Kidney (tissue), 14 donors: Measurements from ENCODE around the gene CACNA1H. TPM values are rescaled to one million over a fixed set of nuclear protein-coding genes. Genes with fewer than 3 reads are reported as not detected.
A peak's percentile ranks its signal among the peaks of the same experiment; 100 is the strongest.

Source experiments
- DNase-seq, 5 donors: peaks; one replicate each; pipeline ENCODE4 v3.0.0-alpha.2; 2013 to 2020
- FAIRE-seq: peaks from 2 replicates; lab custom pipeline; 2012; peaks lifted over from hg19 to GRCh38; lab: Jason Lieb, UNC
- H3K27ac ChIP-seq, 2 donors: one replicate each; pipeline ENCODE4 v1.7.0; 2013; ENCODE audit warnings: low read depth in 2 of 2, low read length in 2 of 2, inconsistent platforms in 1 of 2
- H3K27me3 ChIP-seq: one replicate; pipeline ENCODE4 v1.7.1; 2013; ENCODE audit warnings: low read length, inconsistent platforms; ENCODE audit not compliant: control insufficient read depth, insufficient read depth
- H3K36me3 ChIP-seq, 3 donors: one replicate each; pipeline versions ENCODE4 v1.7.0 to v1.7.1; 2013; ENCODE audit warnings: low read length in 3 of 3, control low read depth in 1 of 3, inconsistent platforms in 1 of 3; ENCODE audit not compliant: insufficient read depth in 3 of 3, control insufficient read depth in 2 of 3
- H3K4me1 ChIP-seq, 3 donors: one replicate each; pipeline versions ENCODE4 v1.7.0 to v1.7.1; 2013; ENCODE audit warnings: low read length in 3 of 3, inconsistent platforms in 1 of 3, low read depth in 1 of 3; ENCODE audit not compliant: control insufficient read depth in 2 of 3, insufficient read depth in 2 of 3
- H3K4me3 ChIP-seq, 3 donors: one replicate each; pipeline versions ENCODE4 v1.7.0 to v1.8.1; 2013; ENCODE audit warnings: low read length in 3 of 3, control low read depth in 1 of 3, inconsistent platforms in 1 of 3
- H3K9ac ChIP-seq, 3 donors: one replicate each; pipeline versions ENCODE4 v1.7.0 to v1.7.1; 2013; ENCODE audit warnings: low read length in 3 of 3, control low read depth in 1 of 3, inconsistent platforms in 1 of 3
- H3K9me3 ChIP-seq, 3 donors: one replicate each; pipeline versions ENCODE4 v1.7.0 to v1.7.1; 2013; ENCODE audit warnings: low read length in 3 of 3, control low read depth in 1 of 3, inconsistent platforms in 1 of 3; ENCODE audit not compliant: control insufficient read depth in 2 of 3, insufficient read depth in 1 of 3
- CTCF ChIP-seq: IDR thresholded peaks from 3 replicates; pipeline ENCODE4 v1.5.1; 2012; ENCODE audit warnings: mild to moderate bottlenecking, moderate library complexity, borderline replicate concordance; ENCODE audit not compliant: insufficient read depth; ENCODE audit errors: extremely low read depth
- intact Hi-C: fragments of 100-400 bp; cut with DNase I; formaldehyde crosslinking; loops from one replicate; pipeline ENCODE4 v1.11.1; 2022
- polyA plus RNA-seq: library from polyadenylated mRNA; stranded (reverse); fragments of 350-450 nt; fragmentation: Illumina TruSeq; extraction: RNeasy Lipid Tissue Mini Kit (QIAGEN cat#74804); gene quantifications from one replicate; pipeline ENCODE4 v1.2.3, GENCODE V29; 2014; ENCODE audit warnings: low read depth, low replicate concordance; ENCODE audit not compliant: insufficient read depth
- total RNA-seq: library from RNA; stranded (reverse); fragmentation: NEBNext Ultra II Directional; extraction: Animal tissue kit (Norgen Biotek cat#: 25700); gene quantifications from one replicate; pipeline ENCODE4 v1.2.1, GENCODE V29; 2021
- donor health status: control.
- donor health status: control.
- donor health status: control.
- donor health status: control.
- donor health status: control.
- donor health status: DM: yes; HTN: yes; CAD: no.
- donor health status: Normal renal cell carcinoma (clear cell type).

CACNA1H gene
- total and polyA plus RNA-seq, 2 donors from 2014 or later, result 6.4 to 20.6 TPM

- DNase-seq, result no peak
- no peaks in the 10 kb centered on the region for H3K36me3 ChIP-seq
- no peaks in the 10 kb centered on the region for H3K9me3 ChIP-seq
- H3K27ac ChIP-seq, result no peak overlapping the region
- no peak for FAIRE-seq
- H3K4me1 ChIP-seq, result peaks cover 0 to 16% (median 14%) of the 10 kb centered on the region in 3 donors
- H3K27me3 ChIP-seq, result no peaks in the 10 kb centered on the region
- intact Hi-C loops, result no loop called here
- no peak overlapping the region for H3K4me3 ChIP-seq
- no peak overlapping the region for H3K9ac ChIP-seq
- TF ChIP-seq CTCF, result no peak
These were observed 25.5 kb downstream of the CACNA1H start for GRCh38 chr16:1178295-1178910.

- Histone ChIP-seq H3K27ac (peak overlapping the region; percentile 33 to 89), H3K9ac (no peak overlapping the region), H3K4me1 (peaks cover 0 to 30% (median 21%) of the 10 kb centered on the region in 3 donors), H3K9me3 (no peaks in the 10 kb centered on the region), H3K36me3 (no peaks in the 10 kb centered on the region), H3K27me3 (no peaks in the 10 kb centered on the region), H3K4me3 (no peak overlapping the region)
- DNase-seq (peak in 2 of 5 donors; percentile 53 to 77), FAIRE-seq (no peak)
- intact Hi-C loops, result no loop called here
- TF ChIP-seq CTCF, result no peak
These were observed 27.9 kb downstream of the CACNA1H start for GRCh38 chr16:1180549-1181403.

- Histone ChIP-seq H3K4me1 (peaks cover 0 to 30% (median 21%) of the 10 kb centered on the region in 3 donors), H3K27ac (peak overlapping the region; percentile 89 to 90), H3K36me3 (no peaks in the 10 kb centered on the region), H3K9me3 (no peaks in the 10 kb centered on the region), H3K27me3 (no peaks in the 10 kb centered on the region), H3K4me3 (peak overlapping the region in 1 of 3 donors; percentile 5), H3K9ac (peak overlapping the region in 1 of 3 donors; percentile 34)
- DNase-seq (peak in 2 of 5 donors; percentile 59 to 60), FAIRE-seq (no peak)
- intact Hi-C loops, result no loop called here
- TF ChIP-seq CTCF, result no peak
These were observed 28.8 kb downstream of the CACNA1H start for GRCh38 chr16:1181404-1182315.
